KMS-11 (cell line): ENCODE results near the gene LRRC9.
A peak's percentile ranks its signal among the peaks of the same experiment; 100 is the strongest.

Source experiments
- H2AFZ ChIP-seq: fragments of 200-600 bp; sonication (generic); 2 replicates; pipeline ENCODE4 v1.6.1; 2016; ENCODE audit warnings: antibody characterized with exemption, mixed run types, low read depth
- H3K27ac ChIP-seq: fragments of 200-600 bp; sonication (generic); 2 replicates; pipeline ENCODE4 v1.6.1; 2016; ENCODE audit warnings: mild to moderate bottlenecking, mixed run types
- H3K27me3 ChIP-seq: fragments of 200-600 bp; sonication (generic); 2 replicates; pipeline ENCODE4 v1.6.1; 2017; ENCODE audit warnings: mild to moderate bottlenecking, low read depth, mixed run types, moderate library complexity; ENCODE audit not compliant: insufficient read depth
- H3K36me3 ChIP-seq: fragments of 200-600 bp; sonication (generic); 2 replicates; pipeline ENCODE4 v1.6.1; 2017; ENCODE audit warnings: mild to moderate bottlenecking, mixed run types; ENCODE audit not compliant: insufficient read depth
- H3K4me1 ChIP-seq: fragments of 200-600 bp; sonication (generic); 2 replicates; pipeline ENCODE4 v1.6.1; 2016; ENCODE audit warnings: mild to moderate bottlenecking, low read depth, mixed run types; ENCODE audit not compliant: poor library complexity, severe bottlenecking
- H3K4me2 ChIP-seq: fragments of 200-600 bp; sonication (generic); 2 replicates; pipeline ENCODE4 v1.7.0; 2016; ENCODE audit warnings: mild to moderate bottlenecking, mixed run types
- H3K4me3 ChIP-seq: fragments of 200-600 bp; sonication (generic); IDR thresholded peaks from 2 replicates; pipeline ENCODE4 v1.6.1; 2017; ENCODE audit warnings: low read depth, low read length, mixed read lengths; ENCODE audit not compliant: insufficient read depth
- H3K79me2 ChIP-seq: fragments of 200-600 bp; sonication (generic); 2 replicates; pipeline ENCODE4 v1.6.1; 2016; ENCODE audit warnings: low read depth, mixed run types; ENCODE audit not compliant: insufficient read depth
- H3K9ac ChIP-seq: fragments of 200-600 bp; sonication (generic); 2 replicates; pipeline ENCODE4 v1.6.1; 2016; ENCODE audit warnings: mild to moderate bottlenecking, mixed run types
- H4K20me1 ChIP-seq: fragments of 200-600 bp; sonication (generic); 2 replicates; pipeline ENCODE4 v1.6.1; 2016; ENCODE audit warnings: mild to moderate bottlenecking, mixed run types; ENCODE audit not compliant: insufficient read depth
- TF ChIP-seq, protein P1 (sequence below): fragments of 200-600 bp; sonication (generic); conservative IDR thresholded peaks from 2 replicates; pipeline ENCODE4 v1.6.1; 2017; ENCODE audit warnings: low read depth, mild to moderate bottlenecking, antibody characterized with exemption, low read length, moderate library complexity, mixed read lengths

LRRC9 gene

DNA sequence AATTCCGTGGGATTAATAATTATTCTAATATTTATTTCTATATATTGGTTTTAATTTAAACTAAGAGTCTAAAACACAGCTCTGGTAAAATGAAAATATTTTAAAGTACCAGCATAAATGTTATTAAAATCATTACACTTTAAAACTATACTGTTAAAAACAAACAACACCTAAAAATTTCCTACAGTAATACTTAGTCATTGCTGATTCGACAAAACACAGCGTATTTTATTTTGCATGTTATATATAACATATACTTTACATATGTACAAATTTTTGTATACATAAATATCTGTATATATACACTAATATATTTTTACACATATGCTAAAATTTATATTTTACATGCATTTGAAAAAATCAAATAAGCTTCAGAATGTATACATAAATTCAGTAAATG, 165.7 kb downstream of the LRRC9 start:
- no peaks in the 10 kb centered on the region for H3K4me1 ChIP-seq
- no peaks in the 10 kb centered on the region for H4K20me1 ChIP-seq
- H3K79me2 ChIP-seq = no peaks in the 10 kb centered on the region
- no peak overlapping the region for H3K9ac ChIP-seq
- H3K4me3 ChIP-seq = no peak overlapping the region
- no peak overlapping the region for H2AFZ ChIP-seq
- no peak overlapping the region for H3K4me2 ChIP-seq
- no peaks in the 10 kb centered on the region for H3K27me3 ChIP-seq
- H3K27ac ChIP-seq = no peak overlapping the region
- TF ChIP-seq, protein P1, sequence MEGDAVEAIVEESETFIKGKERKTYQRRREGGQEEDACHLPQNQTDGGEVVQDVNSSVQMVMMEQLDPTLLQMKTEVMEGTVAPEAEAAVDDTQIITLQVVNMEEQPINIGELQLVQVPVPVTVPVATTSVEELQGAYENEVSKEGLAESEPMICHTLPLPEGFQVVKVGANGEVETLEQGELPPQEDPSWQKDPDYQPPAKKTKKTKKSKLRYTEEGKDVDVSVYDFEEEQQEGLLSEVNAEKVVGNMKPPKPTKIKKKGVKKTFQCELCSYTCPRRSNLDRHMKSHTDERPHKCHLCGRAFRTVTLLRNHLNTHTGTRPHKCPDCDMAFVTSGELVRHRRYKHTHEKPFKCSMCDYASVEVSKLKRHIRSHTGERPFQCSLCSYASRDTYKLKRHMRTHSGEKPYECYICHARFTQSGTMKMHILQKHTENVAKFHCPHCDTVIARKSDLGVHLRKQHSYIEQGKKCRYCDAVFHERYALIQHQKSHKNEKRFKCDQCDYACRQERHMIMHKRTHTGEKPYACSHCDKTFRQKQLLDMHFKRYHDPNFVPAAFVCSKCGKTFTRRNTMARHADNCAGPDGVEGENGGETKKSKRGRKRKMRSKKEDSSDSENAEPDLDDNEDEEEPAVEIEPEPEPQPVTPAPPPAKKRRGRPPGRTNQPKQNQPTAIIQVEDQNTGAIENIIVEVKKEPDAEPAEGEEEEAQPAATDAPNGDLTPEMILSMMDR = no peak
- H3K36me3 ChIP-seq = no peaks in the 10 kb centered on the region

- Histone ChIP-seq H4K20me1 (no peaks in the 10 kb centered on the region), H3K27me3 (no peaks in the 10 kb centered on the region), H3K9ac (no peak overlapping the region), H3K36me3 (no peaks in the 10 kb centered on the region), H2AFZ (no peak overlapping the region), H3K27ac (no peak overlapping the region), H3K4me1 (no peaks in the 10 kb centered on the region), H3K4me2 (no peak overlapping the region), H3K79me2 (peaks cover 2% of the 10 kb centered on the region; the same call in 1 of the 2 replicates), H3K4me3 (no peak overlapping the region)
- TF ChIP-seq, protein P1 = no peak
Observed at GRCh38 chr14:60087668-60088067, 167.7 kb downstream of the LRRC9 start.

GRCh38 chr14:60089221-60089620, 169.3 kb downstream of the LRRC9 start:
- H3K79me2 ChIP-seq = peaks cover 18% of the 10 kb centered on the region; the same call in 1 of the 2 replicates
- peaks cover 11% of the 10 kb centered on the region for H3K4me1 ChIP-seq
- H4K20me1 ChIP-seq = no peaks in the 10 kb centered on the region
- H3K36me3 ChIP-seq = no peaks in the 10 kb centered on the region
- no peak overlapping the region for H3K4me3 ChIP-seq
- no peak overlapping the region for H3K9ac ChIP-seq
- H3K4me2 ChIP-seq = no peak overlapping the region
- H3K27ac ChIP-seq = no peak overlapping the region
- H3K27me3 ChIP-seq = no peaks in the 10 kb centered on the region
- TF ChIP-seq, protein P1 = no peak
- no peak overlapping the region for H2AFZ ChIP-seq

DNA sequence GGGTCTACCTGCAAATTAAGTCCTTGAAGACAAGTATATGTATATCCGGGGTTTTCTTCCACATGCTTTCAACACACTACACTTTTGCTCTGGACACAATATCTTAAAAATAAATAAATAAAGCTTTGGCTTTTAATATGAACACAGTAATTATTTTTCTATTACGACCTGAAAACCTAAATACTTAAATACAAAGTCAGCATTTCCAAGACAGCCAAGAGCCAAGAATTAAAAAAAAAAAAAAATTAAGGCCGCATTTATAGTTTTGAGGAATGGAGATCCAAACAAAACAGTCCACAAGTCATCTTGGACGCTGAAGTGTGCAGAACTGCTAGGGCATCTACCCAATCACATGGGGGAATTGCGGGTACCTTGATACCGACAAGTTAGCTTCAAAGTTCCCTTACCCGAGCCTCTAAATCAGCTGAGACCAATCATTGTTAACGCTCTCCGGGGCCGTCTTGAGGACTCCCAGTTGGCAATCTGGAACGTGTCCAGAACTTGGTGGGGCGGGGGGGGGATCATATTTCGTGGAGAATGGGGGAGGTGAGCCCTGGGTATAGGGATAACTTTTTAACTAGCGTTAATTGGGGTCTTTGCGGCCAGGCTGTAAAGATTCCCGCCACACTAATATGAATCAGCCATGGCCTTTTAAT, 171.0 kb downstream of the LRRC9 start:
- Histone ChIP-seq H3K27ac (peak overlapping the region; percentile 96), H3K79me2 (peaks cover 36% of the 10 kb centered on the region), H3K36me3 (no peaks in the 10 kb centered on the region), H3K4me3 (no peak overlapping the region), H3K4me1 (peaks cover 26% of the 10 kb centered on the region), H4K20me1 (no peaks in the 10 kb centered on the region), H2AFZ (peak overlapping the region; percentile 87), H3K9ac (peak overlapping the region; percentile 86; the same call in 1 of the 2 replicates), H3K27me3 (no peaks in the 10 kb centered on the region), H3K4me2 (peak overlapping the region; percentile 29)
- TF ChIP-seq, protein P1 = no peak
